ENCODE measurements around the gene B4GAT1.

B4GAT1 gene

GRCh38 chr11:66338276-66339161, 8.9 kb downstream of the B4GAT1 start:
- no peak overlapping the region for H4K8ac ChIP-seq (ENCODE audit: low read length)
- WGBS = 87% methylated on average over 17 of the region's 17 CpGs
- H3K4me1 ChIP-seq (ENCODE audit: control insufficient read depth, insufficient read depth, low read depth, low read length) = peaks cover 67% of the 10 kb centered on the region
- peak overlapping the region in 1 of 2 experiments; percentile 49 for H2BK12ac ChIP-seq (ENCODE audit: low read length in 2 of 2)
- H3K18ac ChIP-seq (ENCODE audit: low read depth in 1 of 2, low read length in 2 of 2) = no peak overlapping the region
- no peaks in the 10 kb centered on the region for H3K9me3 ChIP-seq (ENCODE audit: control insufficient read depth, low read length)
- H3K4me2 ChIP-seq (ENCODE audit: low read length, poor library complexity, severe bottlenecking) = no peak overlapping the region
- H2AK5ac ChIP-seq (ENCODE audit: low read length, severe bottlenecking) = peak overlapping the region; percentile 63
- no peak overlapping the region for H2BK120ac ChIP-seq (ENCODE audit: low read depth, low read length)
- no peak overlapping the region for H3K23ac ChIP-seq (ENCODE audit: low read length in 2 of 2)
- H4K91ac ChIP-seq (ENCODE audit: low read length) = no peak overlapping the region
- peaks cover 28% of the 10 kb centered on the region for H3K79me1 ChIP-seq (replicated peaks; ENCODE audit: low read length, poor library complexity, severe bottlenecking)
- H3K4me3 ChIP-seq (ENCODE audit: insufficient read depth in 1 of 2, low read depth in 1 of 2, low read length in 2 of 2) = no peak overlapping the region
- no peaks in the 10 kb centered on the region for H3K27me3 ChIP-seq (ENCODE audit: control insufficient read depth in 1 of 2, insufficient read depth in 1 of 2, low read length in 2 of 2)
- peak overlapping the region; percentile 71 for H2BK15ac ChIP-seq (ENCODE audit: low read depth, poor library complexity, severe bottlenecking)
- H3K9ac ChIP-seq (ENCODE audit: low read length) = peak overlapping the region; percentile 99
- peaks cover 60 to 66% of the 10 kb centered on the region in 2 experiments for H3K36me3 ChIP-seq (ENCODE audit: control insufficient read depth in 1 of 2, insufficient read depth in 2 of 2, low read depth in 1 of 2, low read length in 2 of 2)
- no peak overlapping the region for H2AFZ ChIP-seq (ENCODE audit: low read depth, low read length)
- DNase-seq = no peak
- H3K4ac ChIP-seq (ENCODE audit: low read depth in 1 of 2, low read length in 2 of 2) = no peak overlapping the region
- H2BK5ac ChIP-seq (ENCODE audit: low read depth, low read length, poor library complexity, severe bottlenecking) = no peak overlapping the region
- no peak overlapping the region for H3K14ac ChIP-seq (ENCODE audit: low read length in 2 of 2)
- H3K27ac ChIP-seq (ENCODE audit: low read length, poor library complexity, severe bottlenecking) = peak overlapping the region; percentile 97

- WGBS = 41% methylated on average over 18 of the region's 18 CpGs
- Histone ChIP-seq H3K27ac (ENCODE audit: low read length, poor library complexity, severe bottlenecking) (peak overlapping the region; percentile 97), H3K36me3 (ENCODE audit: control insufficient read depth in 1 of 2, insufficient read depth in 2 of 2, low read depth in 1 of 2, low read length in 2 of 2) (peaks cover 63 to 77% of the 10 kb centered on the region in 2 experiments), H4K8ac (ENCODE audit: low read length) (peak overlapping the region; percentile 84), H3K79me1 (replicated peaks; ENCODE audit: low read length, poor library complexity, severe bottlenecking) (peaks cover 33% of the 10 kb centered on the region), H3K14ac (ENCODE audit: low read length in 2 of 2) (no peak overlapping the region), H4K91ac (ENCODE audit: low read length) (peak overlapping the region; percentile 77), H3K4me3 (ENCODE audit: insufficient read depth in 1 of 2, low read depth in 1 of 2, low read length in 2 of 2) (no peak overlapping the region), H2AFZ (ENCODE audit: low read depth, low read length) (no peak overlapping the region), H2BK5ac (ENCODE audit: low read depth, low read length, poor library complexity, severe bottlenecking) (peak overlapping the region; percentile 11), H3K27me3 (ENCODE audit: control insufficient read depth in 1 of 2, insufficient read depth in 1 of 2, low read length in 2 of 2) (no peaks in the 10 kb centered on the region), H3K4me2 (ENCODE audit: low read length, poor library complexity, severe bottlenecking) (peak overlapping the region; percentile 68), H3K9ac (ENCODE audit: low read length) (peak overlapping the region; percentile 99), H2BK15ac (ENCODE audit: low read depth, poor library complexity, severe bottlenecking) (peak overlapping the region; percentile 65), H3K4me1 (ENCODE audit: control insufficient read depth, insufficient read depth, low read depth, low read length) (peaks cover 71% of the 10 kb centered on the region), H2BK120ac (ENCODE audit: low read depth, low read length) (no peak overlapping the region), H3K4ac (ENCODE audit: low read depth in 1 of 2, low read length in 2 of 2) (peak overlapping the region; percentile 52 to 63), H3K18ac (ENCODE audit: low read depth in 1 of 2, low read length in 2 of 2) (peak overlapping the region; percentile 4 to 44), H2AK5ac (ENCODE audit: low read length, severe bottlenecking) (peak overlapping the region; percentile 36), H3K23ac (ENCODE audit: low read length in 2 of 2) (peak overlapping the region in 1 of 2 experiments; percentile 53), H3K9me3 (ENCODE audit: control insufficient read depth, low read length) (no peaks in the 10 kb centered on the region), H2BK12ac (ENCODE audit: low read length in 2 of 2) (peak overlapping the region; percentile 56 to 90)
- DNase-seq = peak; percentile 75
Measured at GRCh38 chr11:66337103-66337899, 10.1 kb downstream of the B4GAT1 start.

GRCh38 chr11:66336234-66337102, 11.0 kb downstream of the B4GAT1 start, which contains the start of gene RIN1:
Gene RIN1 (minus strand): TSS chr11:66336434. CDS start chr11:66336402, 32 bp downstream.
- Histone ChIP-seq H2AFZ (ENCODE audit: low read depth, low read length) (peak within 1 kb of the TSS; percentile 7), H2BK5ac (ENCODE audit: low read depth, low read length, poor library complexity, severe bottlenecking) (peak within 1 kb of the TSS; percentile 90), H3K4me2 (ENCODE audit: low read length, poor library complexity, severe bottlenecking) (peak within 1 kb of the TSS; percentile 68), H3K14ac (ENCODE audit: low read length in 2 of 2) (peak within 1 kb of the TSS in 1 of 2 experiments; percentile 95), H2AK5ac (ENCODE audit: low read length, severe bottlenecking) (peak within 1 kb of the TSS; percentile 46), H2BK15ac (ENCODE audit: low read depth, poor library complexity, severe bottlenecking) (peak within 1 kb of the TSS; percentile 92), H3K4ac (ENCODE audit: low read depth in 1 of 2, low read length in 2 of 2) (peak within 1 kb of the TSS; percentile 90 to 94), H3K79me1 (replicated peaks; ENCODE audit: low read length, poor library complexity, severe bottlenecking) (peaks cover 38% of the 10 kb centered on the region), H4K91ac (ENCODE audit: low read length) (peak within 1 kb of the TSS; percentile 99), H3K18ac (ENCODE audit: low read depth in 1 of 2, low read length in 2 of 2) (peak within 1 kb of the TSS; percentile 97 to 99), H3K36me3 (ENCODE audit: control insufficient read depth in 1 of 2, insufficient read depth in 2 of 2, low read depth in 1 of 2, low read length in 2 of 2) (peaks cover 63 to 77% of the 10 kb centered on the region in 2 experiments), H3K27me3 (ENCODE audit: control insufficient read depth in 1 of 2, insufficient read depth in 1 of 2, low read length in 2 of 2) (no peaks in the 10 kb centered on the region), H3K9me3 (ENCODE audit: control insufficient read depth, low read length) (no peaks in the 10 kb centered on the region), H2BK12ac (ENCODE audit: low read length in 2 of 2) (peak within 1 kb of the TSS; percentile 49 to 93), H3K4me3 (ENCODE audit: insufficient read depth in 1 of 2, low read depth in 1 of 2, low read length in 2 of 2) (peak within 1 kb of the TSS; percentile 68 to 85), H4K8ac (ENCODE audit: low read length) (peak within 1 kb of the TSS; percentile 92), H3K9ac (ENCODE audit: low read length) (peak within 1 kb of the TSS; percentile 99), H3K4me1 (ENCODE audit: control insufficient read depth, insufficient read depth, low read depth, low read length) (peaks cover 66% of the 10 kb centered on the region), H3K27ac (ENCODE audit: low read length, poor library complexity, severe bottlenecking) (peak within 1 kb of the TSS; percentile 97), H3K23ac (ENCODE audit: low read length in 2 of 2) (peak within 1 kb of the TSS in 1 of 2 experiments; percentile 53), H2BK120ac (ENCODE audit: low read depth, low read length) (peak within 1 kb of the TSS; percentile 91)
- 9% methylated on average over 22 of the region's 22 CpGs for WGBS
- peak; percentile 100 for DNase-seq

Data from mesenchymal stem cell (in vitro differentiated cells and primary cell).